Astrocyte (in vitro differentiated cells and primary cell): ENCODE results near the gene NCDN. TPM values are rescaled to one million over a fixed set of nuclear protein-coding genes. Genes with fewer than 3 reads are reported as not detected.

Experiments
- DNase-seq: peaks from one replicate; pipeline ENCODE4 v3.0.0-alpha.2; 2010; ENCODE audit warnings: low read depth
- FAIRE-seq: peaks from 2 replicates; lab custom pipeline; 2011; peaks lifted over from hg19 to GRCh38; lab: Jason Lieb, UNC
- H2AFZ ChIP-seq: 2 replicates; pipeline ENCODE4 v1.6.0; 2012; ENCODE audit warnings: low read depth, low read length, inconsistent platforms
- H3K27ac ChIP-seq: 2 replicates; pipeline ENCODE4 v1.5.1; 2011; ENCODE audit warnings: low read depth, low read length, inconsistent platforms
- H3K27me3 ChIP-seq: 2 replicates; pipeline ENCODE4 v1.6.0; 2011; ENCODE audit warnings: low read length, inconsistent platforms; ENCODE audit not compliant: insufficient read depth
- H3K36me3 ChIP-seq: 2 replicates; pipeline ENCODE4 v1.5.1; 2011; ENCODE audit warnings: low read length, inconsistent platforms; ENCODE audit not compliant: insufficient read depth
- H3K4me1 ChIP-seq: 2 replicates; pipeline ENCODE4 v1.5.1; 2011; ENCODE audit warnings: low read length, inconsistent platforms; ENCODE audit not compliant: insufficient read depth
- H3K4me2 ChIP-seq: 2 replicates; pipeline ENCODE4 v1.6.0; 2012; ENCODE audit warnings: low read length, inconsistent platforms
- H3K4me3 ChIP-seq: 2 replicates; pipeline ENCODE4 v1.5.1; 2011; ENCODE audit warnings: low read depth, mild to moderate bottlenecking, low read length, inconsistent platforms; ENCODE audit not compliant: insufficient read depth
- H3K79me2 ChIP-seq: 2 replicates; pipeline ENCODE4 v1.6.0; 2012; ENCODE audit warnings: mild to moderate bottlenecking, low read length, inconsistent platforms; ENCODE audit not compliant: insufficient read depth
- H3K9ac ChIP-seq: 2 replicates; pipeline ENCODE4 v1.6.0; 2012; ENCODE audit warnings: mild to moderate bottlenecking, low read length, inconsistent platforms
- H3K9me3 ChIP-seq: 2 replicates; pipeline ENCODE4 v1.5.1; 2012; ENCODE audit warnings: low read depth, mild to moderate bottlenecking, low read length, inconsistent platforms; ENCODE audit not compliant: insufficient read depth
- H4K20me1 ChIP-seq: 2 replicates; pipeline ENCODE4 v1.6.0; 2012; ENCODE audit warnings: low read length, inconsistent platforms; ENCODE audit not compliant: insufficient read depth
- H3K27ac Mint-ChIP-seq: one replicate; pipeline ENCODE4 v1.8.0; 2021; ENCODE audit warnings: mild to moderate bottlenecking, mixed read lengths; ENCODE audit not compliant: unreplicated experiment
- H3K27me3 Mint-ChIP-seq: one replicate; pipeline ENCODE4 v1.8.0; 2021; ENCODE audit warnings: low read depth, mixed read lengths; ENCODE audit not compliant: unreplicated experiment
- H3K36me3 Mint-ChIP-seq: one replicate; pipeline ENCODE4 v1.8.0; 2021; ENCODE audit warnings: low read depth, mixed read lengths; ENCODE audit not compliant: unreplicated experiment
- H3K4me1 Mint-ChIP-seq: one replicate; pipeline ENCODE4 v1.8.0; 2021; ENCODE audit warnings: low read depth, mixed read lengths; ENCODE audit not compliant: unreplicated experiment
- H3K4me3 Mint-ChIP-seq: one replicate; pipeline ENCODE4 v1.8.0; 2021; ENCODE audit warnings: mild to moderate bottlenecking, moderate library complexity, mixed read lengths; ENCODE audit not compliant: unreplicated experiment
- H3K9me3 Mint-ChIP-seq: one replicate; pipeline ENCODE4 v1.8.0; 2021; ENCODE audit warnings: mild to moderate bottlenecking, mixed read lengths; ENCODE audit not compliant: unreplicated experiment
- CTCF ChIP-seq: IDR thresholded peaks from 2 replicates; pipeline ENCODE4 v1.5.1; 2011; ENCODE audit warnings: low read depth, mild to moderate bottlenecking, inconsistent platforms, low read length, moderate library complexity; ENCODE audit not compliant: insufficient read depth
- EZH2 ChIP-seq: IDR thresholded peaks from 2 replicates; pipeline ENCODE4 v1.6.1; 2012; ENCODE audit warnings: mild to moderate bottlenecking, low read length, inconsistent platforms; ENCODE audit not compliant: insufficient read depth
- total RNA-seq: library from RNA; stranded (reverse); gene quantifications from 2 replicates; pipeline ENCODE4 v1.2.1, GENCODE V29; 2021

The NCDN gene
- total RNA-seq, 1 donor from 2014 or later: 42.1 TPM

- Histone ChIP-seq H3K9me3 (no peaks in the 10 kb centered on the region), H3K4me1 (peaks cover 8% of the 10 kb centered on the region), H2AFZ (no peak overlapping the region), H3K27ac (no peak overlapping the region), H3K36me3 (peaks cover 8% of the 10 kb centered on the region), H3K27me3 (no peaks in the 10 kb centered on the region), H3K79me2 (peaks cover 25% of the 10 kb centered on the region), H4K20me1 (peaks cover 84% of the 10 kb centered on the region), H3K9ac (no peak overlapping the region), H3K4me2 (no peak overlapping the region), H3K4me3 (no peak overlapping the region)
- no peak for TF ChIP-seq CTCF
- FAIRE-seq: peak; percentile 58
- Mint-ChIP-seq H3K9me3 (no peaks in the 10 kb centered on the region), H3K4me3 (no peak overlapping the region), H3K27me3 (peaks cover under 1% of the 10 kb centered on the region), H3K27ac (no peak overlapping the region), H3K4me1 (peaks cover 13% of the 10 kb centered on the region), H3K36me3 (peaks cover 10% of the 10 kb centered on the region)
- no peak for DNase-seq
These were observed 7.5 kb downstream of the NCDN start for GRCh38 chr1:35564884-35565741.

GRCh38 chr1:35565742-35566133, 8.1 kb downstream of the NCDN start:
- Histone ChIP-seq H3K4me3 (no peak overlapping the region), H3K36me3 (peaks cover 8% of the 10 kb centered on the region), H2AFZ (no peak overlapping the region), H3K27ac (no peak overlapping the region), H3K27me3 (no peaks in the 10 kb centered on the region), H3K4me1 (peaks cover 2% of the 10 kb centered on the region), H3K4me2 (no peak overlapping the region), H3K9ac (no peak overlapping the region), H4K20me1 (peaks cover 82% of the 10 kb centered on the region), H3K79me2 (peaks cover 18% of the 10 kb centered on the region), H3K9me3 (no peaks in the 10 kb centered on the region)
- Mint-ChIP-seq H3K36me3 (peaks cover 10% of the 10 kb centered on the region), H3K9me3 (no peaks in the 10 kb centered on the region), H3K4me1 (peaks cover 17% of the 10 kb centered on the region), H3K4me3 (no peak overlapping the region), H3K27me3 (peaks cover 6% of the 10 kb centered on the region), H3K27ac (no peak overlapping the region)
- FAIRE-seq (no peak), DNase-seq (no peak)
- TF ChIP-seq CTCF (no peak), EZH2 (no peak)
